NCI-H2196 (cell line): ENCODE data around the gene ZBTB7C.

Experiments
- DNase-seq: peaks from one replicate; lab custom pipeline; 2025; ENCODE audit not compliant: unreplicated experiment; lab: John Stamatoyannopoulos, UW

ZBTB7C gene

GRCh38 chr18:48391868-48392267 lies 17.3 kb downstream of the ZBTB7C start:
- DNase-seq: no peak

DNA sequence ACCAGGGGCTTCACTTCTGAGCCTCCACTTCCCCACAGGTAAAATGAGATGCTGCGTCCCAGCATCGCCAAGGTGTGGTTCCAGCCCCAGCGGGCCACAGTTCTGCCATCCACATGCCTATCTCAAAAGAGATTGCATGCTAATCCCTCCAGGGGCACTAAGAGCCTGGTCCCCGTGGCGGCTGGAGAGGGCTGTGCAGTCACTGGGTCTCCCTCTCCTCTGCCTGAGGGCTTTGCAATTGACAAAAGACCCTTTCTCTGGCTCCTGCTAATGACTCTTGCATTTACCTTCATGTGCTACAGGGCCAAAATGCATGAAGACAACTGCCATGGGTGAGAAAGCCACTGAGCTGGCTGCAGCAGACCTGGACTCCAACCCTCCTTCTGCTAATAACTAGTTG lies 18.5 kb downstream of the ZBTB7C start:
- no peak for DNase-seq

- no peak for DNase-seq
Measured at GRCh38 chr18:48388478-48388877, 20.7 kb downstream of the ZBTB7C start.

GRCh38 chr18:48387300-48387699 lies 21.9 kb downstream of the ZBTB7C start:
- DNase-seq: no peak

- DNase-seq: no peak
Measured at GRCh38 chr18:48385596-48385995, 23.6 kb downstream of the ZBTB7C start.

- DNase-seq: no peak
Measured at GRCh38 chr18:48376934-48377333, 32.2 kb downstream of the ZBTB7C start.

DNA sequence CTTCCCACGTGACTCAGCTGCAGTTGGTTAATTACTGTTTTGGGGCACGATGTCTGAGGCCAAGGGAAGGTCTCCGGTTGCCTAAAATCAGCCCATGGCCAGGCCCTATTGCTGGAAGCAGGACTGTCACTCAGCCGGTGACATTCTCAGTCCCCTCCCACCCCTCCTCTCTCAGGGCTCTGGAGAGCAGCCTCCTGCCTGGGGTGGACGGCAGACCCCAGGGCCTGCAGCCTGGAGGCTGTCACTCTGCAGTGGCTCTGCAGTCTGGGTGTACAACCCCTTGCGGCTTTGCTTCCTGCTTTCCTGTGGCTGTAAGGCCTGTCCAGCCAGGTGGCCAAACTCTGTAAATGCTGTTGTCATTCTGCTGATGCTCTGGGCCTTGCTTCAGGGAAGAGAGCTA lies 32.8 kb downstream of the ZBTB7C start:
- DNase-seq: no peak

GRCh38 chr18:48375150-48375800 lies 33.9 kb downstream of the ZBTB7C start:
- DNase-seq: no peak

DNA sequence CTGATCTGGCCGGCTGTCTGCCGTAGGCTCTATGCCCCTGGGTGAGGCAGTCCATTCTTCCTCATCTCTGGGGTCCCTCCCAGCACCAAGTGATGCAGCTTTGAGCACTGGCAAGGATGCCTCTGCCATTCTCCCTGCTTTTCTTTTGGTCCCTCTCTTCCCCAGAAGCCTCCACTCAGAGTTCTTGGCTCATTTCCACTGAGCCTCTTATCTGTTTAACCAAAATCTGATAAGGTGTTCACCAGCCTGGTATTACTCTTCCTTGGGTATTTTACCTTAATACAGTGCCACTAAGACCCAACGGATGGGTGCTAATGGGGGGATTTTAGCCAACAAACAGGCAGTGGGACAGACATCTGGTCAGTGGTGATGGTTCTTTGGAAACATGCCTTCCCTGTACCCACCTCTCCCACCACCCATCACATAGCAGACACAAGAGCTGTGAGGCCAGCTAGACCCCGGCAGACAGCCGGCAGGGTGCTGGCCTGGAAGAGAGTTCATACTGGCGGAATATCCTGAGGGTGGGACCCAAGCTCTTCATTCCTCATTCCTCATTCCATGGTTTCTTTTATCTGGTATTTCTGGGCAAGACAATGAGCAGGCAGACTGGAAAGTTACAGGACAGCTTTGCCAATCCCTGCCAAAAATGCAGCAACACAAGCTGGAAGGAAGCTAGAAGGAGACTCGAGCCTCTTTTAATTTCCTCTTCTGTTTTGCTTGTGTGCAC lies 34.6 kb downstream of the ZBTB7C start:
- DNase-seq: peak; percentile 27

GRCh38 chr18:48371854-48372602 lies 37.2 kb downstream of the ZBTB7C start:
- no peak for DNase-seq

DNA sequence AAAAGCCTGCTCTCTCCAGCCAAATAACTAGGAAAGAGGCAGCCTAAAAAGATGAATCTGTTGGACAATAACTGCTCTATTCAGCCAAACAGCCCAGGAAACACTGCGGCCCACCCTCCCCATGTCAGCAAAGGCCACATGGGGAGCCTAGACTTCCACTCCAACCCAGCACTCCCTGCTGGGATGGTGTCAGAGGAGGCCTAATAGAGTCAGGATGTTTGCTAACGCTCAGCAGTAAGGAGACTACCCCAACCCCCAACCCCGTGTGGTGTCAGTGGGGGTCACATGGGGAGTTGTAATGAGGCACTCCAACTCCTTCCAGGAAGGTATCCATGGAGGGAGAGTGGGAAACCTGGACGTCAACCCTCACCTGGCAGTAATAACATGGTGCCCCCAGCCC lies 41.6 kb downstream of the ZBTB7C start:
- DNase-seq: no peak

DNA sequence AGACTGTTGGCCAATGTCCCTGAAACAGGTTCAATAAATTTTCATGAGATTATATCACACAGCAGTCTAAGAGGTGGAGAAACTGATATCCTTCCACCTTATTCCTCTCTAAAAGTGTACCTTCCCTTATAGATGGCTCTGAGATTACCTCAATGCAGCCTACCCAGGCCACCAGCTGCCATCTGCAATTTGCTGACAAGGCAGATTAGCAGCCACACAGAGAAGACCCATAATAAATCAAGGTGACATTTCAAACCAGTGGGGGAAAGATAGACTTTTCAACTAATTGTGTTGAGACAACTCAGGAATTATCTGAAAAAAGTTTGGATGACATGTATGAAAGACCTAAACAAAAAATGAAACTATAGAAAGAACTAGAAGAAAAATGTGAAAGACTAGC lies 43.2 kb downstream of the ZBTB7C start:
- no peak for DNase-seq

DNA sequence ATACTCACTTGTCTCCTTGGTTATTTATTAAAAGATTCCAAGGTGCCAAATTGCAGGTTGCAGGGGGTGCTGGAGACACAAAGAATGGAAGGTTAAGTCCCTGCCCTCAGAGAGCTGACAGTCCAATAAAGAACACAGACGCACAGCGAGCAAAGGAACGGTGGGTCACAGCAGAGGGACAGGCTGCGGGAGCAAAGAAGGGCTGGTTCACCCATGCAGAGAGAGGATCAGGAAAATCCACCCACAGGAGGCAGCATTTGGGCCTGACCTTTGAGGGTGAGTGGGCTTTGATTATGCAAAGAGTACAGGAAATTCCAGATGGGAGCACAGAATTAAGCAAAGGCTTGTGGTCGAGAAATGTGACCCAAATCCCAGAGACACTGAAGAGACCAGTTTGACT lies 45.0 kb downstream of the ZBTB7C start:
- DNase-seq: no peak

DNA sequence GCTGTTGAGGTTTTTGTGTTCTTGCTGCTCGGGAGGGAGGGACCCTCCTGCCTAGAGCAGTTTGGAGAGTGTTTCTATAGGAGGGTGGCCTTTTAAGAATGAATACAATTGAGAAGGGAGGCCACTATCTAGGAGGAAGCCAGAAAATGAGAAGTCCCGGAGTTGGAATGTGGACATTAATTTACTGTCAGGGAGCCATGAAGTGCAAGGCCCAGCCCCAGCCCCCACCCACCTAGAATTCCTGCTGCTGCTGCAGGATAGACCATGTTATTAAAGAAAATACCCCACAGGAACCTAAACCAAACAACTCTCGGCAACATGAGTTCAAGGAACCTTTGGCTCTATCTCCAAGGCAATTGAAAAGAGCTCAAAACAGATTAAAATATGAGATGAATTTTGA lies 46.0 kb downstream of the ZBTB7C start:
- no peak for DNase-seq

- DNase-seq: no peak
Measured at GRCh38 chr18:48361801-48362200, 47.4 kb downstream of the ZBTB7C start.

- no peak for DNase-seq
Measured at GRCh38 chr18:48360376-48361021, 48.7 kb downstream of the ZBTB7C start.

DNA sequence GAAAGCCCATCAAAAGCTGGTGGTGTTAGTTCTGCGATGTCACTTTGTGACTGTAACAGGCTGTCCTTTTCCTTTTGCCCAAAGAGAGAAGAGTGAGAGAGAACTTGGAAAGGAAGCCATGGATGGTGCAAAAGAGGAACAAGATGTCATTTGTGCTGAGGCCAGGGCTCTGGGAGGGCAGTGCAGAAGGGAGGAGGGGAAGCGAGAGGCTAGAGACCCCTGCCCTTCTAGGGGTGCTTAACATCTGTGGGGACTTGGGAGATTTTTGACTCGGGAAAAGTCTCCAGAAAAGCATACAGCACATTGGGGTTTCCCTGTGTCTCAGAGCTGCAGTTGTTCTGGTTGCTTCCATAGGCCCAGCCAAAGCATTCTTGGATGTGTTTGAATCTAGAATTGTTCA lies 49.6 kb downstream of the ZBTB7C start:
- DNase-seq: no peak

DNA sequence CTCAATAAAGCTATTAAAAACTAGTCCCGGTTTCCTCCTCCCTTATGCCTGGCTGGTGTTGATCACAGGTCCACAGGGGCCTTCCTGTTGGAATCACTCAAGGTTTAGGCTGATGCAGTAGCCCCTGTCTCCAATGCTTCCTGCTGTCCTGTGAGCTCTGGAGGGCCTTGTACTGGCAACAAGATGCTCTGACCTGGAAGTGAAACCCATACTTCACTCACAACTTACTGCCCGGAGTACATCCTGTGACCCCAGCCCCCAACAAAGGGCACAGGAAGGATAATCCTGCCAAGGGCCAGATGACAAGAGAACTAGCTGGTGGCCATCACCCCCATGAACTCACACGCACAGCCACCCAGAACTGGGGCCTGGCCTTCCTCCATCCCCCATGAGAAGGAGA lies 50.3 kb downstream of the ZBTB7C start:
- no peak for DNase-seq

DNA sequence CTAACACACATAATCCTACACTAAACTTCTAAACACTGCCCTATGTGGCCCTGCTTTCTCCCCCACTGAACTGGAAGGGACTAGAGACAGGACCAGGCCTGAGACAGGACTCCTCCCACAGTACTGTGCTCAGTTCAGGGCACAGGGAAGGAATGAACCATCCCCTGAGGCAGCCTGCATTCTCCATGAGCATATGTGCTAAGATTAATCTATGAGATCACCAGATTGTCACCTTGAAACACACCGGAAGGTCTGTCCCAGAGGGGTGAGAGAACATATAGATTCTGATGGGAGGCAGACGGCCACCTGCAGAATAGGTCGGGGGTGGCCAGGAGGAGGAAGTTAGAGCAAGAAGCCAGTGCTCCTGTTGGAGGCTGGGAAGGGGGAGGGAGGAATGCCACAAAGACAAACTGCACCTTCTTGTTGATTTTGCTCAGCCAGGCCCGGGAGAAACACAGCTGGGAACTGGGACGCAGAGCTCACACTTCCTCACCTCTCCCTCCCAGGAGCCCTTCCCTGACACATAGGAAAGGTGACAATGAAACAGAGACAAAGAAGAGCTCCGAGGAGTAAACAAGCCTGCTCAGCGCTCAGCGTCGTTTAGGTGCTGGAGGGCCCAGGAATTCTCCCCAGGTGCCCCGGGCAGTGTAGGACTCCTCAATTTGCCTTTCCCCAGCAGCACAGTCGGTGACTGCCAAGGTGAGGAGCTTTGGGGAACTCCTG lies 52.1 kb downstream of the ZBTB7C start:
- DNase-seq: no peak

GRCh38 chr18:48356151-48356745 lies 52.9 kb downstream of the ZBTB7C start:
- DNase-seq: no peak
